ENCODE results near the gene TESMIN. TPM values are rescaled to one million over a fixed set of nuclear protein-coding genes. Genes with fewer than 3 reads are reported as not detected.

The TESMIN gene
- total RNA-seq, 1 donor, result not detected

- no peak for TF ChIP-seq CTCF (IDR thresholded peaks at IDR 0.05; ENCODE audit: insufficient read depth, low read length)
- no peak for DNase-seq (ENCODE audit: low read depth)
- no peak overlapping the region for H3K4me3 ChIP-seq (ENCODE audit: low read depth, low read length)
Observed at GRCh38 chr11:68773521-68774193, 22.3 kb upstream of the TESMIN start.

GRCh38 chr11:68772936-68773335, 21.6 kb upstream of the TESMIN start:
- H3K4me3 ChIP-seq (ENCODE audit: low read depth, low read length), result no peak overlapping the region
- TF ChIP-seq CTCF (IDR thresholded peaks at IDR 0.05; ENCODE audit: insufficient read depth, low read length), result no peak
- DNase-seq (ENCODE audit: low read depth), result no peak

GRCh38 chr11:68770781-68771180, 19.5 kb upstream of the TESMIN start:
- no peak for DNase-seq (ENCODE audit: low read depth)
- no peak for TF ChIP-seq CTCF (IDR thresholded peaks at IDR 0.05; ENCODE audit: insufficient read depth, low read length)
- no peak overlapping the region for H3K4me3 ChIP-seq (ENCODE audit: low read depth, low read length)

GRCh38 chr11:68767672-68768071, 16.4 kb upstream of the TESMIN start:
- H3K4me3 ChIP-seq (ENCODE audit: low read depth, low read length), result no peak overlapping the region
- TF ChIP-seq CTCF (IDR thresholded peaks at IDR 0.05; ENCODE audit: insufficient read depth, low read length), result no peak
- no peak for DNase-seq (ENCODE audit: low read depth)

GRCh38 chr11:68766786-68767185, 15.5 kb upstream of the TESMIN start:
- no peak overlapping the region for H3K4me3 ChIP-seq (ENCODE audit: low read depth, low read length)
- DNase-seq (ENCODE audit: low read depth), result no peak

GRCh38 chr11:68764746-68765145, 13.4 kb upstream of the TESMIN start:
- no peak for DNase-seq (ENCODE audit: low read depth)
- no peak for TF ChIP-seq CTCF (IDR thresholded peaks at IDR 0.05; ENCODE audit: insufficient read depth, low read length)
- H3K4me3 ChIP-seq (ENCODE audit: low read depth, low read length), result no peak overlapping the region

More at GRCh38 chr11:68766786-68767185, 15.5 kb upstream of the TESMIN start:
- TF ChIP-seq CTCF (IDR thresholded peaks at IDR 0.05; ENCODE audit: insufficient read depth, low read length), result no peak
